Upper lobe of right lung (tissue), 1 donor: ENCODE data around the gene JUN. TPM values are rescaled to one million over a fixed set of nuclear protein-coding genes. Genes with fewer than 3 reads are reported as not detected.
A peak's percentile ranks its signal among the peaks of the same experiment; 100 is the strongest.

ENCODE experiments used
- ATAC-seq: fragments of 200-7000 bp; cut with Tn5 transposase; one replicate; pipeline ENCODE4 v1.9.1; 2020; ENCODE audit warnings: mild to moderate bottlenecking, moderate library complexity
- DNase-seq: peaks from one replicate; pipeline ENCODE4 v3.0.0-alpha.2; 2020
- H3K27ac ChIP-seq: fragments of 200-600 bp; one replicate; pipeline ENCODE4 v1.8.0; 2022
- H3K27me3 ChIP-seq: fragments of 200-600 bp; one replicate; pipeline ENCODE4 v1.8.0; 2022; ENCODE audit warnings: mild to moderate bottlenecking
- H3K36me3 ChIP-seq: fragments of 200-600 bp; one replicate; pipeline ENCODE4 v1.8.0; 2022
- H3K4me1 ChIP-seq: fragments of 200-600 bp; one replicate; pipeline ENCODE4 v1.8.0; 2022
- H3K4me3 ChIP-seq: fragments of 200-600 bp; one replicate; pipeline ENCODE4 v1.8.0; 2022; ENCODE audit warnings: mild to moderate bottlenecking
- H3K9me3 ChIP-seq: fragments of 200-600 bp; one replicate; pipeline ENCODE4 v1.8.0; 2022
- intact Hi-C: fragments of 100-400 bp; cut with DNase I; formaldehyde crosslinking; loops from one replicate; pipeline ENCODE4 v1.11.0; 2022
- total RNA-seq: library from RNA; stranded (reverse); fragmentation: NEBNext Ultra II Directional; extraction: Animal tissue kit (Norgen Biotek cat#: 25700); gene quantifications from one replicate; pipeline ENCODE4 v1.2.1, GENCODE V29; 2021
- TF ChIP-seq, protein P1 (sequence below): fragments of 200-600 bp; IDR thresholded peaks from one replicate; pipeline ENCODE4 v1.8.0; 2022; ENCODE audit warnings: antibody characterized with exemption
- donor health status: DM: no; HTN: yes; CAD: no; lungs with severe emphysema.

The JUN gene
- total RNA-seq, 1 donor from 2014 or later, result 112 TPM

DNA sequence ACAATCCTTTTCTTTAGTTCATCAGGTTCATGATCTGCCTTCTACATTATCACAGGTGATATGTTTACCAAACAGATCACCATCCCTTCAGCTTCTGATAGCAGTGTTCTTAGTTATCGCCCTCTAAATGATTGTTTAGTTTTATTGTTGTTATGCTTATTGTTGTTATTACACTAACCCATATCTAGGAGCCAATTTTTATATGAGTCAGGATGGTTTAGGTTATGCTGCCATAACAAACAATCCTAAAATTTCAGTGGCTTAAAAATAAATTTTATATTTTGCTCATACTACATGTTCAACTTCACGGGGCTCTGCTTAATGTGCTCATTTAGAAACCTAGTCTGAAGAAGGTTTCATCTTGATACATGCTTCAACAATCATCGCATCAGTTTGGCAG lies 4.4 kb upstream of the JUN start:
- DNase-seq, result no peak

DNA sequence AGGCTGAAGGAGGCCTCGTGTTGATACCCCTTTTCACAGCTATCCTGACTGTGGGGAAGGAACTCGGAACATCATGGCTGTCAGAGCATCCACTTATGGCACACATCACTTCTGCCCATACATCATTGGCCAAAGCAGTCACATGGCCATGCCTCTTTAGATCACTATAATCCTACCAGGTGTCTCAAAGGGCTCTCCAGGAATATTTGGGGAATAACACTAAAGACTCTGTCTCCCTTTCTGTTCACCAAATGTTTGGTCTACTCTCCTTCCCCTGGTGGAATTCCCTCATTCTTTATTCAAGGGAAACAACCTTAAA lies 3.0 kb upstream of the JUN start:
- DNase-seq (no peak), ATAC-seq (no peak)
- TF ChIP-seq, protein P1, sequence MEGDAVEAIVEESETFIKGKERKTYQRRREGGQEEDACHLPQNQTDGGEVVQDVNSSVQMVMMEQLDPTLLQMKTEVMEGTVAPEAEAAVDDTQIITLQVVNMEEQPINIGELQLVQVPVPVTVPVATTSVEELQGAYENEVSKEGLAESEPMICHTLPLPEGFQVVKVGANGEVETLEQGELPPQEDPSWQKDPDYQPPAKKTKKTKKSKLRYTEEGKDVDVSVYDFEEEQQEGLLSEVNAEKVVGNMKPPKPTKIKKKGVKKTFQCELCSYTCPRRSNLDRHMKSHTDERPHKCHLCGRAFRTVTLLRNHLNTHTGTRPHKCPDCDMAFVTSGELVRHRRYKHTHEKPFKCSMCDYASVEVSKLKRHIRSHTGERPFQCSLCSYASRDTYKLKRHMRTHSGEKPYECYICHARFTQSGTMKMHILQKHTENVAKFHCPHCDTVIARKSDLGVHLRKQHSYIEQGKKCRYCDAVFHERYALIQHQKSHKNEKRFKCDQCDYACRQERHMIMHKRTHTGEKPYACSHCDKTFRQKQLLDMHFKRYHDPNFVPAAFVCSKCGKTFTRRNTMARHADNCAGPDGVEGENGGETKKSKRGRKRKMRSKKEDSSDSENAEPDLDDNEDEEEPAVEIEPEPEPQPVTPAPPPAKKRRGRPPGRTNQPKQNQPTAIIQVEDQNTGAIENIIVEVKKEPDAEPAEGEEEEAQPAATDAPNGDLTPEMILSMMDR, result no peak
- Histone ChIP-seq H3K9me3 (no peaks in the 10 kb centered on the region), H3K36me3 (no peaks in the 10 kb centered on the region), H3K27me3 (no peaks in the 10 kb centered on the region), H3K4me1 (peaks cover 11% of the 10 kb centered on the region), H3K27ac (peak overlapping the region; percentile 99), H3K4me3 (no peak overlapping the region)
- intact Hi-C loops, result loop anchor here (10.0 kb wide), 1 partner anchor 358 kb away; no protein-coding TSS in a partner anchor

More for the DNA sequence above, 4.4 kb upstream of the JUN start:
- Histone ChIP-seq H3K4me1 (peaks cover 11% of the 10 kb centered on the region), H3K27ac (no peak overlapping the region), H3K36me3 (no peaks in the 10 kb centered on the region), H3K27me3 (no peaks in the 10 kb centered on the region), H3K4me3 (no peak overlapping the region), H3K9me3 (no peaks in the 10 kb centered on the region)
- ATAC-seq, result no peak
- intact Hi-C loops, result loop anchor here (10.0 kb wide), 1 partner anchor 357 kb away; no protein-coding TSS in a partner anchor
- TF ChIP-seq, protein P1, result no peak

DNA sequence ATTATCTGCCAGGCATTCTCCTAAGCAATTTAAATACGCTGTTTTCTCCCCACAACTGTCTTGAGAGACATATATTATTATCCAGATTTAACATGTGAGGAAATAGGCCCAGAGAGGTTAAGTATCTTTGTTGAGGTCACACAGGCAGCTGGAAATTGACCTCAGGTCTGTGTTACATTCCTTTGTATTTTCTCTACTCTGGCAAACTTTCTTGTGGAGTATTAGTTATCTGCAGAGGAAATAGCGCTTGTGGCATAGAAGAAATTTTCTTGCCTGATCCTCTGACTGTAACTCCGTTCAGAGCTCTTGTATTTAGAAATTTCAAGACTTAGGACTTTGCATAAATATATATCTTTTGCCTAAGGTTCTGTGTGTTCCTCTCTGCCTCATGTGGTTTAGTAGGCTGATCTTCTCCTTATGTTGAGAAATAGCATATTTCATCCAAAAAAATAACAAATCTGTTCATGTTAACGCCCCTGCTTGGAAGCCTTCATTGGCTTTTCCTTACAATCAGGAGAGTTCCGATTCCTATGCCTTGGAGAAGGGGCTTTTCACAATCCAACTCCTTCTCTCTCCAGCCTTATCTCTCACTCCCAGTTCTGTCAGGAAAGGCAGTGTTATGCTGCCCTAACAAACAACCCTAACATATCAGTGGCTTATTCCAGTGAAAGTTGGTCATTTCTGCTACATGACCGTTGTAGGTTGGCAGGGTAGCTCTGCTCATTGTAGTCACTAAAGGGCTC lies 2.5 kb upstream of the JUN start:
- Histone ChIP-seq H3K36me3 (no peaks in the 10 kb centered on the region), H3K27ac (peak overlapping the region; percentile 99), H3K9me3 (no peaks in the 10 kb centered on the region), H3K4me3 (peak overlapping the region; percentile 77), H3K27me3 (no peaks in the 10 kb centered on the region), H3K4me1 (peaks cover 11% of the 10 kb centered on the region)
- intact Hi-C loops, result loop anchor here (10.0 kb wide), 1 partner anchor 358 kb away; no protein-coding TSS in a partner anchor
- ATAC-seq (no peak), DNase-seq (no peak)
- TF ChIP-seq, protein P1, result no peak

DNA sequence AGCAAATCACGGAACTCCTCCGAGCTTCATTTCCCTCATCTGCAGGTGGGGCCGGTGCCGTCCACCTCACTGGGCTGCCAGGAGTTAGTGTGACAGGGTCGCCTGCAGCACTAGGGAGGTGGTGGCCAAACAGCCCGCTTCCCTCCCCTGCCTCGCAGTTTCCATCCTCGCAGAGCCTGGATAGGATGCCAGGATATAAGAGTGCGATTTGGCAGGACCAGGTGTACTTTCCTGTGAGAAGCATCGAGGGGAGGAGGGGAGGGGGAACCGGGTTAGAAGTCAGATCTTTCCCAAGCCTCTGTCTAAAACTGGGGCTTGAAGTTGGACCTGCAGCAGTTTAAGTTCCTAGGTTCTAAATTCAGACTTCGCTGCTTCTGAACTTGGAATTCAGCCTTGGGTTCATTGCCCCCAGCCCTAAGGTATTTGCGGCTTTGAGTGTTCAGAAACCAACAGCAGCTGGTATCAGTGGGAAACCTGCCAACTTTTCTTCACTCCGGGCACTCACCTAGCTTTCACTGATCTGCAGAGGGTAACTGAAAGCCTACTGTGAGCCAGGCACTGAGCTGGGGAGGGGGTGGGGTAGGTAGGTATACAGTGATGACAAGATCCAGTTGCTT lies 1.7 kb upstream of the JUN start:
- DNase-seq (peak; percentile 86), ATAC-seq (peak; percentile 8)
- TF ChIP-seq, protein P1, result no peak
- Histone ChIP-seq H3K4me3 (peak overlapping the region; percentile 77), H3K27ac (peak overlapping the region; percentile 99), H3K27me3 (no peaks in the 10 kb centered on the region), H3K4me1 (peaks cover 19% of the 10 kb centered on the region), H3K9me3 (no peaks in the 10 kb centered on the region), H3K36me3 (peaks cover 5% of the 10 kb centered on the region)
- intact Hi-C loops, result loop anchor here (10.0 kb wide), 1 partner anchor 359 kb away; no protein-coding TSS in a partner anchor

DNA sequence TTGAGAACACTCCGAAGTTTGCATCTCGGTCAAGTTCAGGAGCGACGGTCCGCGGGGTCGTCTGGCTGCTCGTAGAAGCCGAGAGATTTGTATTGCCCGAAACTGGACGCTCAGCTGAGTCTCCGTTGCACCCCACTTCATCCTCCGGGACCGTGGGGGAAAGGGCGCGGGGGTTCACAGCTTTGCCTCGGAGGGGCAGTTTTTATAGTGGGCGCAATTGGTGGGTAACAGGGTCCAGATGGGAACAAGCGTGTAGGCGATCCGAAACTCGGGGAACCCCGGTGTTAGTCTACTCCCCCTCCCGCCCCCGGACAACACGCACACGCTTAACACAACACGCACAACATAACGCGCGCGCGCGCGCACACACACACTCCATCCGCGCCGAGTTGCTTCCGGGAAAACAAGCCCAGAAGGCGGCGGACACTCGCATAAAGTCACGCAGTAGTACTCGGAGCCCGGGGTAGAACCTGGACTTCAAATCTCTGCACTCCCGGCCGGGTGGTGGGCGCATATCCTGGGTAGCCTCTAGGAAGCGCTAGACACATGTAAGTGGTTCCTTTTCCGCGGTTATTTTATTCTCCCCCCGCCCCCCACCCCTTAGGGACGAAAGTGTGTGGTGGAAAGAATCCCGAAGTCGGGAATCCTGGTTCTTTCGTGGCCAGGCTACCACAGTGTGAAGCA lies 1.1 kb upstream of the JUN start:
- peak overlapping the region; percentile 77 for H3K4me3 ChIP-seq
- TF ChIP-seq, protein P1, result peak; percentile 64
- no peaks in the 10 kb centered on the region for H3K9me3 ChIP-seq
- ATAC-seq (peak; percentile 29), DNase-seq (peak; percentile 94)
- peaks cover 25% of the 10 kb centered on the region for H3K4me1 ChIP-seq
- peaks cover 5% of the 10 kb centered on the region for H3K36me3 ChIP-seq
- intact Hi-C loops, result loop anchor here (10.0 kb wide), 1 partner anchor 360 kb away; no protein-coding TSS in a partner anchor
- no peaks in the 10 kb centered on the region for H3K27me3 ChIP-seq
- peak overlapping the region; percentile 99 for H3K27ac ChIP-seq
